SK-MEL-5 (cell line): ENCODE measurements around the gene OR5K2. TPM values are rescaled to one million over a fixed set of nuclear protein-coding genes. Genes with fewer than 3 reads are reported as not detected.

ENCODE experiments used
- DNase-seq: peaks from one replicate; pipeline ENCODE4 v3.0.0-alpha.2; 2016; ENCODE audit warnings: low read depth, low spot score
- in situ Hi-C: cut with HindIII; loops from 2 replicates; pipeline ENCODE4 v1.10.0; 2016; ENCODE audit warnings: low sequenced_read_pairs, high pct_unique_total_duplicates, low pct_unique_long_range_greater_than_20kb
- total RNA-seq: library from RNA; depleted of rRNA; stranded (reverse); fragments of >200 nt; shearing (Covaris generic); gene quantifications from 2 replicates; pipeline ENCODE4 v1.2.3, GENCODE V29; 2014

The OR5K2 gene
- total RNA-seq, 1 experiment from 2014 or later = not detected

DNA sequence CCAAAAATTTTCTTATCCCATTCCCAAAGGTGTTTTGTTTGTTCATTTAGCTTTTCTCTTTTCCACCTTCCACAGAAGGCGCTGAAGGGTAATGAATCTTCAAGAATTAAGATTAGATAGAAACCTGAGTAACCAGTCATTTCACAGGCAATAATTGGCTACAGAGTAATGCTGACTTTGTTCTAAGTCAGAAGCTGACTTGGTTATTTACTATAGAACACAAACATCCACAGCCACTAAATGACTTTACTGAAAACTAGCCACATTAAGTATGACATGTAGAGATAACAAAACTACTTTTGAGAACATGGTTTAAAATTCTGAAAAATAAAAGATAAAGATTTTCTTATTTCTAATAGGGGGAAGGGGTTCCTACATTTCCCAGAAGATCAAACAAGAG lies 17.5 kb downstream of the OR5K2 start:
- in situ Hi-C loops = no loop called here
- DNase-seq = no peak

DNA sequence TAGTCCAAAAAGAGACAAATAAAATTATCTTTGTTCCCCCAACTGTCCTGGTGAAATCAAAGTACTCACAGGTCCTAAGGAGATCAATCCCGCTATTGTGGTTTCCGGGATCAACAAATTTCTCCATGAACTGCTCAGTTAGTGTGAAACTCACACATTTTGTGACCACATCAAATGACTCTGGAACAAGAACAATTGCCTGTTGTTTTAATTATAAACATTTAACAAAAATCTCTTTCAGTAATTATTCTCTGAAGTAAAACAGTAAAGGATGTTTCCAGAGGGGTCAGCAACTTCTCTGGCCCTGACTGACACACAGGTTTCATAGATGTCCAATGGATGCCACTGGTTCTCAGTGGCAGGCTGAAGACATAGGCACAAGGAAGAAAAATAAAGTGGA lies 21.3 kb downstream of the OR5K2 start:
- in situ Hi-C loops = no loop called here

DNA sequence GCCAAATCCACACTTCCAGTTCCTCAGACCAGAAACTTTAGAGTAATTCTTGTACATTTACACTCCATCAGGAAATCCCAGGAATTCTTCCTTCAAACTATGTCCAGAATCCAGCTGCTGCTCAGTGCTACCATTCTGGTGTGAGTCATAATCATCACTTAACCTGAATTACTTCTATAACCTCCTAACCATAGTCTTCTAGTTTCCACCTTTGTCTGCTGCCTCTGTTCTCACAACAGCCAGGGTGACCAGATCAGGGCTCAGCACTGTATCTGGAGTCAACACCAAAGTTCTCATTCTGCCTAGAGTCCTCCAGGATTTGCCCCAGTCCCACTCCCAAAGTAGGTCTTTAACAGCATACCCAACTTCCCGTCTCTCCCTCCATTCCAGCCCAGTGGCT lies 21.9 kb downstream of the OR5K2 start:
- no peak for DNase-seq
- in situ Hi-C loops = no loop called here

More for the DNA sequence above, 21.3 kb downstream of the OR5K2 start:
- DNase-seq = no peak

DNA sequence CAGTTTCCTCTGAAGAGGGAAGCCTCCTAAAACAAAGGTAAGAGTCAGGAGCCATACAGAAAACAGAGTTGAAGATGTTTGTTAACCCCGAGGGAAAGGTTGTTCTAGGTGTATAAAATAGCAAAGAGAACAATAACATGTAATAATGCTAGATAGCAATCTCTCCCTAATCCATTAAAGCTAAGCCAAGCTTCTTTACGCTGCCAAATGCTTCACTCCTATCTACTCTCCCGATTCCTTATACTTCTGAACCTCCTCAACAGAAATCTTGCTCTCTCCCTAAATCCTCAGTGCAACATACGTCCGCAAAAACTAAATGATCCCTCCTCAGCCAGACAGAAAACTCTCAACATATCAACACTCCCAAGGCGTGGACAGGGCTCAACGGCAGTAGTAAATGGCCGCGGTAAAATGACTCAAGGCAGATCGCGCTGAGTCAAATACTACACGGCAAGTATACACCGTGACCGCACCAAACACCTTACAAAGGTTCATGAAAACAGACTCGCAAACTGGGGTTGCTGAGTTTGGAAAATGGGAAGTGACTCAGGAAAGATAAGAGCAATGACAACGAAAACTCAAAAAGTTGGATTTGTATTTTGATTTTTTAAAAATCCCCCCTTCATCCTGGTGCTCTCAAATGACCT lies 24.5 kb downstream of the OR5K2 start:
- in situ Hi-C loops = no loop called here
- DNase-seq = peak; percentile 39

DNA sequence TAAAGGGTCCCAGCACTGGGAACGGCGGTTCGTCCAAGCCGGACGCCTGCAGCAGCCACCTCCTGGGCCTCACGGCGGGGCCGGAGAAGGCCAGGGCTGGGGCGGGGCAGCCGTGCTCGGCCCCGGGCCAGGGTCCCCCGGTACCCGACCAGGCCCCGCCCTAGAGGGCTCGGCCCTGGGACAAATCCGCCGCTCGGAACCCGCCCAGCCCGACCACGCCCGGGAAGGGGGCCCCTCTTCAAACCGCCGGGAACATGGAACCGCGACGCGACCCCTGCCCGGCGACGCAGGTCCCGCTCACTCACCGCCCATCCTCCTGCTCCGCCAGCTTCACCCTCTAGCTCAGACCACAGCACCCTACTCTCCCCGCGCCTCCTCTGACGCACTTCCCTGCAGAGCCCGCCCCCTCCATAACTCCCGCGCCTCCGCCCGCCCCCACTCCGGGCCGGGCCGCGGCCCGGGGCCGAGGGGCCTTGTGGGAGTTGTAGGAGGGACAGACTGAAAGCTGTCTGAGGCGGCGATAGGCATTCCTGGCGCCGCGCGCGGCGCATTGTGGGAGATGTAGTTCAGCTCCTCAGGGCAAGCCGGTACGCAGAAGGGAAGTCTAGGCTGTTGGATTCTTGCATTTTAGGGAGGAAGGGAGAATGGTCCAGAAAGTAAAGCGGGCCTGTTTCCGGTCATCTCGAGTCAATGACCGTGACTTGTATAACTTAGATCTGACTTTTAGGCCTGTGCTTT lies 25.2 kb downstream of the OR5K2 start, which contains the start of gene CLDND1:
CLDND1 (minus strand) TSS at position 359 of the 738 bp plus-strand sequence. CDS start 1,478 bp downstream, outside the sequence.
- DNase-seq = peak; percentile 97
- in situ Hi-C loops = no loop called here

DNA sequence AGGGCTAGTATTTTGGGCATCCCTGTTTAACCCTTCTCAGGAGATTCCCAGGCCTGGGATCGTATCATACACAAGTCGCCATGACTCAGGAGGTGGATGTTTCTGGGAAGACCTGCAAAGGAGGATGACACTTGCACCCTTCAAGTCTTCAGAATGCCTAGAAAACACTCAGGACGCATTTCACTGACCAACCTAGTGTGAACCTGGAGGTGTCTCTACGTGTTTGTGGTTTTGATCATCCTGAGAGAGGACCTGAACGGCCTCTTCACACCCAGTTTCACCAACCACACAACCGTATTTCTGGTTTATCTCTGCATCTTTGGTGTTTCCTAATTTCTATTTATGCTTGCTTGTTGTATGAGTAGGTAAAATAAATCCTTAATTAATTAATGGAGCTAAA lies 28.0 kb downstream of the OR5K2 start:
- DNase-seq = no peak
- in situ Hi-C loops = no loop called here

DNA sequence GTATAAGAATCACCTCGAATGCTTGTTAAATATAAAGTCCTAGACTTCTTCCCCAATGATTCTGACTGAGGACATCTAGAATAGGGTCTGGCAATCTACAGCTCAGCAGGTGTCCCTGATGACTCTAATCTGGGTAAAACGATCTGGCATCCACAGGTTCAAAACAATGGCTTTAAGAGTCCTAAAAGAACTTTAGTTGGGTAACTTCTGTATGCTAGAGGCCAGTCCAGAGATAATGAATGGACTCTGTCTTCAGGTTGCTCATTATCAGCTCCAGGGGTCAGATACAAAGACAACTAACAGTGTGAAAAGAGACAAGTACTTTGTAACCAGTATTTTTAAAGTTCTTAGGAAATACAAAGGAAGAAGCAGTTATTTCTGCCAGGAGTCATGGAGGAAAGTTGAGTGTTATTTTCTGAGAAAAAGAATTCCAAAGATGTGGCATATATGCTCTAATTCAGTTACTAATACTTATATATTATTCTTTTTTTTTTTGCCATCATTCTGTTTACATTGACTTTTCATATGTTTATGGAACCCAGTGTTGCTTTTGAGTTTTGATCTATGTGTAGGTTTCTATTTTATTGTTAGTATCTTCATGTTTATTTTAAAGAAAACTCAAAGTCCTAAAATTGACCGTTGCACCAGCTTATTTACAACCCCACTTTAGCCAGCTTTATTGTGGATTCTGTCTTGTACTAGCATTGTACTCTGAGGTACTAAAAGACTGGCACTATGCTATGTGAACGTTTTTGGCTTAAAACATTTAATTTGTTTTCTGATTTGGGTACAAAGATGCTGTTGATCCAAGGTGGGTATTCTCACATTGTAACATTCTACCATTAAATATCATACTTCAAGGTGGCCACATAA lies 31.2 kb downstream of the OR5K2 start:
- in situ Hi-C loops = no loop called here
- no peak for DNase-seq

DNA sequence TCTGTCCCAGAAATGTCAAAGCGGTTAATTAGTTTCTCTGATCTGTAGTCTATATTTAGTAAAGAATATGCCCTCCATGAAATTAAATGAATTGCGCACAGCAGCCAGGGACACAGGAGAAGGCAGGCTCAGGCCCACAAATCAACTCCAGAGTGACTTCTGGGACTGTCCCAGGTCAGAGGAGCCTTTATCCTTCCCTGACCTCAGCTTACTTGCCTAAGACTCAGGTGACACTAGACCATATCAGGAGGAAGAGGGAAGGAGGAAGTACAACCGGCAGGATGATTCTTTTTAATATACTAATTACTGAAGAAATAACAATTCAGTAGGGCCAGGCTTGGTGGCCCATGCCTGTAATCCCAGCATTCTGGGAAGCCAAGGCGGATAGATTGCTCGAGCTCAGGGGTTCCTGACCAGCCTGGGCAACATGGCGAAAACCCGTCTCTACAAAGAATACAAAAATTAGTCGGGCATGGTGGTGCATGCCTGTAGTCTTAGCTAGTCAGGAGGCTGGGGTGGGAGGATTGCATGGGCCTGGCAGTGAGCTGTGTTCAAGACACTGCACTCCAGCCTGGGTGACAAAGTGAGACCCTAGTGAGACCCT lies 32.5 kb downstream of the OR5K2 start:
- no peak for DNase-seq
- in situ Hi-C loops = no loop called here

DNA sequence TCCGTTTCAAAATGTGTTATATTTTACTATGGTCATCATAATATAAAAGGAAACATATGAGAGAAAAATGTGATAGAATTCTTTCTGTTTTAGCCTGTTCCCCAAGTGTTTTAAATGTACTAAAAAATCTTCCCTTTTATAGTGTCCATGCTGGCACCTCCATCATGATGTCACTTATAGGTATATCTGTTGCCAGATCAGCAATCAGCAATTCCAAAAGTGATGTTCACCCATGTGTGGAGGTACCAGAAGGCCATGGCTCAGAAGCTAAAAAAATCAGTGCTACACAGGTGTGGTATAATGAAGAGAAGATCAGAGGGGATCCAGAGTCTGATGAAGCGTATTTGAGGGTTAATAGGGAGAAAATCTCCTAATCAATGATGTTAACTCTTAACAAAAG lies 33.2 kb downstream of the OR5K2 start:
- in situ Hi-C loops = no loop called here
- no peak for DNase-seq

DNA sequence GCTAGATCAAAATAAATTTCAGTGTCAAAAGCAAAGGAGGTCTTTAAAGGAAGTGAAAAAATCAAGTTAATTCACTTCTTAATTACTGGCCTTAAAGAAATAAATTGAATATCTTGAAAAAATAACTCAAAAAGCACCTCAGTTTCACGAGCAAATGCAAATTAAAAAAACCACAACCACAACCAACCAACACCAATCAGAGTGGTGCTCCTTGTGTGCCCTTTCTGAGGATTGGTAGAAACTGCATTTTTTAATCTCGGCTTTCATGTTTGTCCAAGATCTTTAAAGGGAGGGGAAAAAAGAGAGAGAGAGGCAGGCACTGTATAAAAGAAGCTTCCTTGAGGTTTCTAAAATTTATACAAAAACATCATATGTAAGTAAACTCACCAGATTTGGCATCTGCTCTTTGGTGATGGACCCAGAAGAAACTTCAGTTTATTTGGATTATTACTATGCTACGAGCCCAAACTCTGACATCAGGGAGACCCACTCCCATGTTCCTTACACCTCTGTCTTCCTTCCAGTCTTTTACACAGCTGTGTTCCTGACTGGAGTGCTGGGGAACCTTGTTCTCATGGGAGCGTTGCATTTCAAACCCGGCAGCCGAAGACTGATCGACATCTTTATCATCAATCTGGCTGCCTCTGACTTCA lies 34.3 kb downstream of the OR5K2 start, which contains the start of gene GPR15:
GPR15 (plus strand) TSS at position 357 of the 653 bp plus-strand sequence; CDS start at position 413, 56 bp downstream.
- no peak for DNase-seq
- in situ Hi-C loops = no loop called here

DNA sequence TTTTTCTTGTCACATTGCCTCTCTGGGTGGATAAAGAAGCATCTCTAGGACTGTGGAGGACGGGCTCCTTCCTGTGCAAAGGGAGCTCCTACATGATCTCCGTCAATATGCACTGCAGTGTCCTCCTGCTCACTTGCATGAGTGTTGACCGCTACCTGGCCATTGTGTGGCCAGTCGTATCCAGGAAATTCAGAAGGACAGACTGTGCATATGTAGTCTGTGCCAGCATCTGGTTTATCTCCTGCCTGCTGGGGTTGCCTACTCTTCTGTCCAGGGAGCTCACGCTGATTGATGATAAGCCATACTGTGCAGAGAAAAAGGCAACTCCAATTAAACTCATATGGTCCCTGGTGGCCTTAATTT lies 34.8 kb downstream of the OR5K2 start:
- in situ Hi-C loops = no loop called here
- no peak for DNase-seq

DNA sequence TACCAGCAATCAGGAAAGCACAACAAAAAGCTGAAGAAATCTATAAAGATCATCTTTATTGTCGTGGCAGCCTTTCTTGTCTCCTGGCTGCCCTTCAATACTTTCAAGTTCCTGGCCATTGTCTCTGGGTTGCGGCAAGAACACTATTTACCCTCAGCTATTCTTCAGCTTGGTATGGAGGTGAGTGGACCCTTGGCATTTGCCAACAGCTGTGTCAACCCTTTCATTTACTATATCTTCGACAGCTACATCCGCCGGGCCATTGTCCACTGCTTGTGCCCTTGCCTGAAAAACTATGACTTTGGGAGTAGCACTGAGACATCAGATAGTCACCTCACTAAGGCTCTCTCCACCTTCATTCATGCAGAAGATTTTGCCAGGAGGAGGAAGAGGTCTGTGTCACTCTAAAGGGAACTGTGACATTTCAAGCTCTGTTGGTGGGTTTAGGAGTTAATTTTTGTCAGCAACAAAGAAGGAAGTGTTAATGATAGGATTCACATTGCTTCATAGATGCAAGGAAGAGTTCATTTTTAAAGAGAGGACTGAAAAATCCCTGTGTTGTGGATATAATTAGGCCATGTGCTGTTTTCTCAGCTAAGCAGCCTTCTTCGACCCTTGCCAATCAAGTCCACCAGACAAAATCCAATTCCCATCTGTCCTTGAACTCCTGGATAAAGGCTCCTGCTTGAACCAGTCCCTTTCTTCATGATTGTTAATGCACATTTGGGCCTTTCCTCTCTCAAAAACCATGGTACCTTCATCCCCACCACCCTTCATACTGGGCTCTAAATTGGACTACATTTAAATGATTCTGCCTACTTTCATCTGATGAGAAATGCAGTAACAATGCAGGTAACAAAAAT lies 35.5 kb downstream of the OR5K2 start:
- no peak for DNase-seq
- in situ Hi-C loops = no loop called here

DNA sequence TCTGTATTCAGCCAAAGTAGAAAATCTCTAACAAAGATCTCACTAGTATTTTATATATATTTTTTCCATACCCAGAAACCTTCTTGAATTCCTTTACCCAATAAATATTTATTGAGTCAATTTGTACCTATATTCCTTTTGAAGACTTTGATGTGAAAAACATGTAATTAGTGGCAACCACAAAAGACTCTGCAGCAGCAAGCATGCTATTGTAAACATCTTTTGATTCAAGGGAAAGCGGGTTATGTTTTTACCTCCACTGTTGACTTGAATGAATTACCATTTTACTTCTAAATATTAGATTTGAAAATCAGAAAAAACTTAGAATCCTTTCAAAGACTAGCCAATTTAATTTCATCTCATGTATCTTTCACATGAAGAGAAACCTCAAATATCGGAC lies 36.7 kb downstream of the OR5K2 start:
- in situ Hi-C loops = no loop called here
- DNase-seq = no peak

DNA sequence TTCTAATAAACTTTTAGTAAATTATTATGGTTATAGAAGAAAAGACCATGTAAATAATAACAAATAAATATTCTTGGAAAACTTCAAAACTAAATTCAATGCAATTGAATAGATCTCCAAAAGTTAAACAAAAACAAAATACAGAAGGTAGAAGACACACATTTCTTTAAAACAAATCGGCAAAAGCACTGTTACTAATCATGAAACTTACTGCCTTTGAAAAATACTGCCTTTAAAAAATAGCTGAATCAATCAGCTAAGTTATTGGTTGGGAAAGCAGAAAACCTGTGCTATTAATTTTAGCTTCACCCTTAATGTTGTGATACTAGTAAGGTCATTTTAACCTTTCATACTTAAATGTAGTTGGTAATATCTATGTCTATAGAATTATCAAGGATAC lies 37.3 kb downstream of the OR5K2 start:
- in situ Hi-C loops = no loop called here

DNA sequence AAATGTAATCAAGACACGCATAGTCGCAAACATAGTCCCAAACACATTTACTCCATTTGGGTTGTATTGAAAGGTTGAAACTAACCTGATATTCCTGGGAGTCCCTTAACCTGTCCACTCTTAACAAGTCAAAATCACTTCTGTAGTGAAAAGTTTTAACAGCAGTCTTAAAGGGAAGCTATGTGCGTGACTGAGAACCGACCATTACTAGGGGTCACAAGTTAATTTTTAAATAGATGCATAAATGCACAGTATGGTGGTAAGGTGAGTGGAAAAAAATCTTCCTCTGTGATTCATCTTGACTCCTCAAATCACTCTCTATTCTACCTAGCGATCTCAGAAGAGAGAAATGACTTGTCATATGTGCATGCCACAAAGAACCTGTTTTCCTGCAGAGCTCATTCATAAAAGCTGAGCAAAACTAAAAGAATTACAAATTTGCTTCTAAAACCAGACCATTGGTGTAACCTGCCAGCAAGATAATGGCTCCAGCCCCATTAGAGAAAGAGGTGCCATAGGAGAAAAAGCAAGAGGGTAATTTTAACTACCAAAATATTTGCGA lies 39.1 kb downstream of the OR5K2 start:
- in situ Hi-C loops = no loop called here
- DNase-seq = no peak

More for the DNA sequence above, 37.3 kb downstream of the OR5K2 start:
- DNase-seq = no peak

DNA sequence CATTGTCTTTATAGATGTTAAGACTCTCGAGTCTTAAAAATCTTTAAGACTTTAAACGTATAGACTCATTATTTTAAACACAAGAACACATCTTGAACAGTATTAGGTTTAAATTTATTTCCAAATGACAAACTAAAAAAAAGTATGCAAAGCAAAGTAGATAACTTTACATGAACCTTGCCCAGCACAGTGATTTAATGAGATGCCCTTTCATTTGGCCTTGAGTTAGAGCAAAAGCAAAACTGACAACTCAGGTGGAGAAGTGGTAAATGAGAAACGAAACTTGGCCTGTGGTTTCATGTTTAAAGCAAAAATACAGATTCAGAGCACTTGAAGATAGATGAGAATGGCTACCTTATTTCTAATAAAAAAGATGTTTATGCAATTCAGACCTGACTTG lies 42.9 kb downstream of the OR5K2 start:
- in situ Hi-C loops = no loop called here
- DNase-seq = no peak
